Uterus (tissue), 4 donors: ENCODE data around the gene PARD3. TPM values are rescaled to one million over a fixed set of nuclear protein-coding genes. Genes with fewer than 3 reads are reported as not detected.

Source experiments
- DNase-seq, 2 donors: peaks; one replicate each; pipeline ENCODE4 v3.0.0-alpha.2; 2019 to 2020
- H3K27ac ChIP-seq, 2 donors: fragments of 200-600 bp; sonication (generic); 1 replicate in 1 of 2; 2 replicates in 1 of 2; pipeline ENCODE4 v1.5.1; 2016 to 2018
- H3K27me3 ChIP-seq, 2 donors: fragments of 200-600 bp; sonication (generic); one replicate each; pipeline ENCODE4 v1.5.1; 2018 to 2019; ENCODE audit warnings: control low read depth in 1 of 2
- H3K36me3 ChIP-seq, 2 donors: fragments of 200-600 bp; sonication (generic); one replicate each; pipeline ENCODE4 v1.5.1; 2019; ENCODE audit warnings: control low read depth in 1 of 2
- H3K4me1 ChIP-seq, 2 donors: fragments of 200-600 bp; sonication (generic); one replicate each; pipeline ENCODE4 v1.5.1; 2018 to 2019; ENCODE audit warnings: control low read depth in 1 of 2
- H3K4me3 ChIP-seq, 2 donors: fragments of 200-600 bp; sonication (generic); 1 replicate in 1 of 2; 2 replicates in 1 of 2; pipeline ENCODE4 v1.5.1; 2018 to 2019; ENCODE audit warnings: mild to moderate bottlenecking in 1 of 2
- H3K9me3 ChIP-seq, 2 donors: fragments of 200-600 bp; sonication (generic); one replicate each; pipeline ENCODE4 v1.5.1; 2019; ENCODE audit warnings: control low read depth in 1 of 2
- CTCF ChIP-seq, 4 experiments: fragments of 200-600 bp in 2 of 4; fragments of 450-650 bp in 2 of 4; sonication (generic) in 2 of 4; IDR thresholded peaks; one replicate each; pipeline ENCODE4 v1.5.1; 2016 to 2019; ENCODE audit warnings: antibody characterized with exemption in 4 of 4, mild to moderate bottlenecking in 2 of 4, moderate library complexity in 1 of 4
- POLR2A ChIP-seq, 2 donors: fragments of 450-650 bp; IDR thresholded peaks; one replicate each; pipeline ENCODE4 v1.6.1; 2016; ENCODE audit warnings: antibody characterized with exemption in 2 of 2, mild to moderate bottlenecking in 1 of 2, moderate library complexity in 1 of 2
- intact Hi-C: fragments of 100-400 bp; cut with DNase I; formaldehyde crosslinking; loops from one replicate; pipeline ENCODE4 v1.15.1; 2023; ENCODE audit warnings: low total_unique reads
- total RNA-seq, 4 donors: library from RNA; depleted of rRNA in 3 of 4; stranded (reverse); fragments of >200 nt in 3 of 4; gene quantifications; one replicate each; pipeline versions ENCODE4 v1.1.0 to v1.2.4, GENCODE V29; 2014 to 2023
- donor health status: DM: yes; HTN: yes; CAD: no.

Gene PARD3
- total RNA-seq, 4 donors from 2014 or later = 42.1 to 96.1 (median 51.5) TPM

GRCh38 chr10:34141032-34141680 lies 673.9 kb downstream of the PARD3 start:
- Histone ChIP-seq H3K27me3 (no peaks in the 10 kb centered on the region), H3K4me3 (no peak overlapping the region), H3K36me3 (no peaks in the 10 kb centered on the region), H3K27ac (no peak overlapping the region), H3K4me1 (no peaks in the 10 kb centered on the region), H3K9me3 (no peaks in the 10 kb centered on the region)
- DNase-seq = no peak
- no peak for TF ChIP-seq CTCF (IDR thresholded peaks at IDR 0.05)
- no peak for TF ChIP-seq POLR2A (IDR thresholded peaks at IDR 0.05)
- intact Hi-C loops = no loop called here

- Histone ChIP-seq H3K4me3 (no peak overlapping the region), H3K9me3 (no peaks in the 10 kb centered on the region), H3K36me3 (no peaks in the 10 kb centered on the region), H3K27ac (no peak overlapping the region), H3K27me3 (no peaks in the 10 kb centered on the region), H3K4me1 (no peaks in the 10 kb centered on the region)
- DNase-seq = no peak
- TF ChIP-seq POLR2A (IDR thresholded peaks at IDR 0.05) = no peak
- TF ChIP-seq CTCF (IDR thresholded peaks at IDR 0.05) = no peak
- intact Hi-C loops = no loop called here
Measured at GRCh38 chr10:34139559-34139958, 675.5 kb downstream of the PARD3 start.

- TF ChIP-seq POLR2A (IDR thresholded peaks at IDR 0.05) (no peak), CTCF (IDR thresholded peaks at IDR 0.05) (no peak)
- Histone ChIP-seq H3K27me3 (no peaks in the 10 kb centered on the region), H3K9me3 (no peaks in the 10 kb centered on the region), H3K27ac (no peak overlapping the region), H3K4me1 (no peaks in the 10 kb centered on the region), H3K36me3 (no peaks in the 10 kb centered on the region), H3K4me3 (no peak overlapping the region)
- DNase-seq = no peak
- intact Hi-C loops = no loop called here
Measured at GRCh38 chr10:34137955-34138354, 677.1 kb downstream of the PARD3 start.

- no peaks in the 10 kb centered on the region for H3K36me3 ChIP-seq
- DNase-seq = no peak
- H3K27me3 ChIP-seq = no peaks in the 10 kb centered on the region
- intact Hi-C loops = no loop called here
- H3K27ac ChIP-seq = no peak overlapping the region
- no peaks in the 10 kb centered on the region for H3K4me1 ChIP-seq
- TF ChIP-seq CTCF (IDR thresholded peaks at IDR 0.05) (no peak), POLR2A (IDR thresholded peaks at IDR 0.05) (no peak)
- H3K9me3 ChIP-seq = no peaks in the 10 kb centered on the region
- no peak overlapping the region for H3K4me3 ChIP-seq
Measured at GRCh38 chr10:34137201-34137600, 677.9 kb downstream of the PARD3 start.

- Histone ChIP-seq H3K27me3 (no peaks in the 10 kb centered on the region), H3K9me3 (no peaks in the 10 kb centered on the region)
- intact Hi-C loops = no loop called here
Measured at GRCh38 chr10:34135515-34135914, 679.6 kb downstream of the PARD3 start.

More at GRCh38 chr10:34135515-34135914, 679.6 kb downstream of the PARD3 start:
- no peak for DNase-seq
- H3K27ac ChIP-seq = no peak overlapping the region
- no peak for TF ChIP-seq CTCF (IDR thresholded peaks at IDR 0.05)
- TF ChIP-seq POLR2A (IDR thresholded peaks at IDR 0.05) = no peak
- no peaks in the 10 kb centered on the region for H3K36me3 ChIP-seq
- H3K4me3 ChIP-seq = no peak overlapping the region
- peaks cover 0 to 6% of the 10 kb centered on the region in 2 donors for H3K4me1 ChIP-seq
